ENCODE data around the gene GATB. TPM values are rescaled to one million over a fixed set of nuclear protein-coding genes. Genes with fewer than 3 reads are reported as not detected.

Gene GATB
- total and polyA plus RNA-seq, 2 of the 4 experiments (the other 2 are of a cell fraction): 18.7 to 20.3 TPM

DNA sequence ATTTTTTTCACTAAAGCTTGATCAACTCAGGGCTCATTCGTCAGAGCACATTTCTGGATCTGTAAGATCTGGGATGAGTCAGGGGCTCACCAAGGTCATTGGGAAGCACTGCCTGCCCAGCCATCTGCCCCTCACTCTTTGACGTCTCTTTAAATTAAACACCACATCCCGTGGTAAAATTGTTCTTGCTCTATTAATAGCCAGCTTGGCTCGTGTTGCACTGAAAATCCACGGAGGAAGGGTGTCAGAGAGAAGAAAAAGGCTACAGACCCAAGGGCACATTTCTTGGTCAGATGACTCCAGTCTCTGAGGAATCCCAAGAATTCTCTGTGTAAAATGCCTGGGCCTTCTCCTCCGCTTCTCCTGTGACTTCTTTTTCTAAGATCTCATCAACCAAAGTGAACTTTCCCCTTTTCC is 45.7 kb upstream of the GATB start:
- H2BK15ac ChIP-seq (ENCODE audit: low read depth, low read length): no peak overlapping the region
- H3K23ac ChIP-seq (ENCODE audit: low read depth, low read length): peak overlapping the region; percentile 72; the same call in 1 of the 2 replicates
- no peak overlapping the region for H2AK5ac ChIP-seq (ENCODE audit: low read depth, low read length)
- peak; percentile 94 for ATAC-seq (ENCODE audit: low read depth)
- no peaks in the 10 kb centered on the region for H4K20me1 ChIP-seq (ENCODE audit: insufficient read depth, low read length)
- intact Hi-C loops (cut with micrococcal nuclease): no loop called here
- TF ChIP-seq CEBPB (IDR thresholded peaks at IDR 0.05; ENCODE audit: low read depth, low read length) (no peak), BHLHE40 (IDR thresholded peaks at IDR 0.05; ENCODE audit: low read depth, low read length) (peak; percentile 66; the same call in 1 of the 2 replicates), CHD1 (IDR thresholded peaks at IDR 0.05; ENCODE audit: low read depth, low read length) (no peak)
- TF ChIP-seq, protein P1, sequence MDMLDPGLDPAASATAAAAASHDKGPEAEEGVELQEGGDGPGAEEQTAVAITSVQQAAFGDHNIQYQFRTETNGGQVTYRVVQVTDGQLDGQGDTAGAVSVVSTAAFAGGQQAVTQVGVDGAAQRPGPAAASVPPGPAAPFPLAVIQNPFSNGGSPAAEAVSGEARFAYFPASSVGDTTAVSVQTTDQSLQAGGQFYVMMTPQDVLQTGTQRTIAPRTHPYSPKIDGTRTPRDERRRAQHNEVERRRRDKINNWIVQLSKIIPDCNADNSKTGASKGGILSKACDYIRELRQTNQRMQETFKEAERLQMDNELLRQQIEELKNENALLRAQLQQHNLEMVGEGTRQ (IDR thresholded peaks at IDR 0.05; ENCODE audit: low read depth, low read length): 0 out of 2 replicates have a peak, but pooled peaks have one; percentile 9
- H3K27ac ChIP-seq (ENCODE audit: insufficient read depth, low read length): peak overlapping the region; percentile 62; the same call in 1 of the 2 replicates
- WGBS, 2 experiments (ENCODE audit: extremely low coverage in 2 of 2, insufficient read length in 1 of 2): no CpG with 5 or more reads among the region's 6 CpGs
- CTCF ChIA-PET: no interaction called here
- H3K9me3 ChIP-seq (ENCODE audit: control insufficient read depth, insufficient read depth, low read length): peaks cover 5% of the 10 kb centered on the region
- no peak overlapping the region; the same call in 1 of the 2 replicates for H3K18ac ChIP-seq (ENCODE audit: low read depth, low read length)
- H3K14ac ChIP-seq (replicated peaks; ENCODE audit: low read depth, low read length): no peak overlapping the region; the same call in 1 of the 2 replicates
- no peaks in the 10 kb centered on the region for H3K79me1 ChIP-seq (ENCODE audit: low read depth in 1 of 2, low read length in 2 of 2)
- no peak overlapping the region for H3K9ac ChIP-seq (ENCODE audit: low read depth, low read length)
- peak overlapping the region; percentile 15 for H2AFZ ChIP-seq (replicated peaks; ENCODE audit: low read length, poor library complexity)
- H2BK120ac ChIP-seq (ENCODE audit: low read depth, low read length): peak overlapping the region; percentile 96
- POLR2A ChIA-PET (ENCODE audit: unreplicated experiment): no interaction called here
- dilution Hi-C loops (cut with HindIII; ENCODE audit: low sequenced_read_pairs, unreplicated experiment): no loop called here
- H3K27me3 ChIP-seq (ENCODE audit: control insufficient read depth, insufficient read depth, low read length): no peaks in the 10 kb centered on the region
- peak overlapping the region; percentile 3; the same call in 1 of the 2 replicates for H3K4me2 ChIP-seq (ENCODE audit: low read depth, low read length)
- H4K91ac ChIP-seq (ENCODE audit: insufficient read depth, low read depth, low read length): no peak overlapping the region
- peak overlapping the region; percentile 45; the same call in 1 of the 2 replicates for H3K56ac ChIP-seq (ENCODE audit: extremely low read depth, insufficient read depth, low read length)
- no peak overlapping the region for H3K4me3 ChIP-seq (ENCODE audit: insufficient read depth, low read depth, low read length)
- peak overlapping the region; percentile 30; the same call in 1 of the 2 replicates for H3K4ac ChIP-seq (ENCODE audit: low read depth, low read length)
- DNase-seq: peak; percentile 89
- peaks cover 10% of the 10 kb centered on the region for H3K4me1 ChIP-seq (ENCODE audit: control insufficient read depth, insufficient read depth, low read length)
- H4K8ac ChIP-seq (ENCODE audit: low read depth in 2 of 2, low read length in 2 of 2): peak overlapping the region in 1 of 2 experiments; percentile 84; a peak in 2 of 4 replicates
- no peak overlapping the region for H4K5ac ChIP-seq (ENCODE audit: low read depth, low read length)
- no TSS peak for BruUV-seq (replicated peaks)
- in situ Hi-C loops (cut with MboI; ENCODE audit: low sequenced_read_pairs): no loop called here
- peak overlapping the region; percentile 67; the same call in 1 of the 2 replicates for H2BK20ac ChIP-seq (ENCODE audit: low read depth, low read length)
- peaks cover 4% of the 10 kb centered on the region for H3K9me1 ChIP-seq (ENCODE audit: insufficient read depth, low read length)
- H2BK5ac ChIP-seq (ENCODE audit: low read depth, low read length, poor library complexity, severe bottlenecking): peak overlapping the region; percentile 84
- no peak overlapping the region for H2AK9ac ChIP-seq (replicated peaks; ENCODE audit: low read depth, low read length, poor library complexity)
- H3K36me3 ChIP-seq (ENCODE audit: control insufficient read depth, insufficient read depth, low read length): no peaks in the 10 kb centered on the region

All from IMR-90 (cell line).